HG03460 (cell line): ENCODE data around the gene SULT1C4.
A peak's percentile ranks its signal among the peaks of the same experiment; 100 is the strongest.

Experiments
- ATAC-seq: cut with Tn5 transposase; IDR thresholded peaks from one replicate; pipeline ENCODE4 v1.9.1; 2021; ENCODE audit not compliant: unreplicated experiment

SULT1C4 gene

DNA sequence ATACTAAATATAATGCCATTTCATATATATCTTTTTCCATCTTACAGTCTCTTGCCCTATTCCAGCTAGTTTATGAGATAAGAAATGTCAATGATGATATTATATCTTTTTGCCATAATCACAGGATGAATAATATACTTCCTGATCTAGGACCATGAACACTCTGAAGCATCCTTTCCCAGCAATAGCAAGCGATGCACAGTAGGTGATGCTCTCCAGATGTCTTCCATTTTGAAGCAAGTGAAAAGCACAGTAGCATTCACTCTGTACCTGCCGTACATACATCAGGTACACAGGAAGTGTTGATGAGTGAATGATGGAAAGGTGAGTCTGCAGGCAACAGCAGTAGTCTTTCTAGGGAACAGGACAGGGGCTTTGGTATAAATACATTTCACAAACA, 8.6 kb upstream of the SULT1C4 start:
- ATAC-seq, result no peak

DNA sequence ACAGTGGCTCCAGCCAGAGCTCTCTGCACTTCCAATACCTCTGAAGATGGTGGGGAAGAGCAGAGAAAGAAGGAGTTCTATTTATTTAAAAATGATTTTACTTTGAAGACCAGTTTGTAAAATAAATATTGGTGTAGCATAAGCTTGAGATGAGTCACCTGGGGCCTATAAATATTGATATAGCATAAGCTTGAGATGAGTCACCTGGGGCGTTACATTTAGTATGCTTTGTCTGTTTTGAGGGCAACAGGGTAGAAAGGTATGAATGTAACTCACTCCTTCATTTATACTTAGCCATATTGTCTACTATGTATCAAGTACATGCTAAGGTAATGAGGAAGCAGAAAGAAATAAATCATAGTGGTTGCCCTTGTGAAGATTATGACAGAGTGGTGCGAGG, 7.7 kb upstream of the SULT1C4 start:
- ATAC-seq, result no peak

DNA sequence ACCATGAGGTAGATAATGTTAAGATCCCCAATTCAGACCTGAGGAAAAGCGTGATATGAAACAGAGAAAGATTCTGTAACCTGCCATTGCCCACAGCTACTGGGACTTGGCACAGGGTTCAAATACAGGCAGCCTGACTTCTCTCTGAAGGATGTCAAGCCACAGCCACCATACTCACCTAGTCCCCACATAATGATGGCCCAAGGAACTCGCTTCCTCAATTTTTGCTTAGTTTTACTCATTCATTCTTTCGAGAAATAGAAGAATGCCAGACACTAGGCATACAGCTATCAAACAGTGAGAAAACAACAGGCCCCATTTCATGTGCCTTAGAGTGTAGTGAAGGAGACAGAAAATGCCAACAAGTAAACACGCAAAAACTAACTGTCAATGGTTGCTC, 980 bp upstream of the SULT1C4 start:
- ATAC-seq, result no peak

DNA sequence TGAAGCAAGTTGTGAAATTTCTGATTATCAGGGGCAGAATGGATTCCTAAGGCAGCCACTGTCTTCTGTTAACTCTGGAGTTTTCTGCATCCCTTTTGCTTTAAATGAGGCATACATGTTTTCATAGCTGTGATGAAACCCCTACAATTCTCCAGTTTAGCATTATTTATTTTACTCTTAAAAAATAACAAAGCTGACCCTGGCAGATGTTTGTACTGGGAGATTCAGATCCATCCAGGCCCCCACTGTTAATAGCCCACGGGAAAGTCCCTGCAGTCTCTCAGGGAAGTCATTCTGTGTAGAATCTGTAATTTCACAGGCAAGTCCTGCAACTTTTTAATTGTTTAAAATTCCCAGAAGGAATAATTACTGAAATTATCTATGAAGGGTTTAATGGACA, 353 bp upstream of the SULT1C4 start:
- no peak for ATAC-seq

DNA sequence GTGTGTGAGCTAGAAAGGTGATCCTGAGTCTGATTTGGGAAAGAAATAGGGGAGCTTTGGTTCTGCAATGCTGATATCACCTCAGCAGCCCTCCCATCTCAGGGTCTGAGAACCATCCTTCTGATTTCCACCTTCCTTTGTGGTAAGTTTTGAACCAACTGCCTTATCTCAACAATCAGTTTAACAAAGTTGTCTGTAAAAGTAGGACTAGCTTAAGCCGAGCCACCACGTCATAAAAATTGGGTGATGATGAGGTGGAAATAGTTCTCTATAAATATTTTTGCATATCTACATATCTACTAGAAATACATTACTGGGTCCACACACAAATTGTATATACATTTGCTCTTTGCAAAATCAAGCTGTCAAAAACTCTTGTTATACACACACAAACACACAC, 1.1 kb downstream of the SULT1C4 start:
- no peak for ATAC-seq

DNA sequence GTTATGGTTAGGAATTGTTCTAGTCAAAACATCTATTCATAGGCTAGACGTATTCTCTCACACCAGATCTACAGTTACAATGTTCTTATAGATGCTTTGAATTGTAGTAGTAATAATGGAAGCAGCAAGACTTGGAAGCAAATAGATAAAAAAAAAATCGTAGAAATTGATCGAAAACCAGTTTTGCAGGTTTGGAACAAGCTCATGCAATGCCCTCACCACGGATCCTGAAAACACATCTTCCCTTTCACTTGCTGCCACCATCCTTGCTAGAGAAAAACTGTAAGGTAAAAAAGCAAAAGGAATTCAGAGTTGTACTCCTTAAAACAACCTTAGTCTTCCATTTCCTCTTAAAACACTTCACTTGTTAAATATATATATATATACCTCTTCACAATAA, 4.4 kb downstream of the SULT1C4 start:
- ATAC-seq, result no peak

DNA sequence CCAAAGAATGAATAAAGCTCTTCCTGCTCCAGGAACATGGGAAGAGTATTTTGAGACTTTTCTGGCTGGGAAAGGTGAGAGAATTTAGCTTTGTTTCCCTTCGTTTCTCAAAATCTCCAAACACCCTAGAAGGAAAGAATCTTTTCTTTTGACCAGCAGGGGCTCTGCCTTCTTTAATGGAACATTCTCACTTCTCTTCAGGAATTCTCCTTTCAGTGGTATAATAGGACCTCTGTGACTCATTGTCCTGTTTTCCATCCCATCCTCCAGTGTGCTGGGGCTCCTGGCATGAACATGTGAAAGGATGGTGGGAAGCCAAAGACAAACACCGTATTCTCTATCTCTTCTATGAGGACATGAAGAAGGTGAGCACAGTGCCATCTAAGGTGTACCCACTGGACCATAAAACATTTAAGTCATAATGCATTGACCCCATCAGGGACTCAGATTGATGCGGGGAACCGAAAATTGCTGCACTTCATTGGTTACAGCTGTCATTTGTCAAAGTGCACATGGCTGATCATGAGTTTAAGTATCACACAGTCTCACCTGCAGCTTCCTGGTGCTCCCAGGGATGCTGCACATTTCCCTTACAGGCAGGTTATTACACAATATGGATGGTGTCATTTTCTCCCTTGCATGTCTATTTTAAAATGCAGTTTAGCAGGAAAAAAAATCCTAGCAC, 5.5 kb downstream of the SULT1C4 start:
- ATAC-seq, result no peak

DNA sequence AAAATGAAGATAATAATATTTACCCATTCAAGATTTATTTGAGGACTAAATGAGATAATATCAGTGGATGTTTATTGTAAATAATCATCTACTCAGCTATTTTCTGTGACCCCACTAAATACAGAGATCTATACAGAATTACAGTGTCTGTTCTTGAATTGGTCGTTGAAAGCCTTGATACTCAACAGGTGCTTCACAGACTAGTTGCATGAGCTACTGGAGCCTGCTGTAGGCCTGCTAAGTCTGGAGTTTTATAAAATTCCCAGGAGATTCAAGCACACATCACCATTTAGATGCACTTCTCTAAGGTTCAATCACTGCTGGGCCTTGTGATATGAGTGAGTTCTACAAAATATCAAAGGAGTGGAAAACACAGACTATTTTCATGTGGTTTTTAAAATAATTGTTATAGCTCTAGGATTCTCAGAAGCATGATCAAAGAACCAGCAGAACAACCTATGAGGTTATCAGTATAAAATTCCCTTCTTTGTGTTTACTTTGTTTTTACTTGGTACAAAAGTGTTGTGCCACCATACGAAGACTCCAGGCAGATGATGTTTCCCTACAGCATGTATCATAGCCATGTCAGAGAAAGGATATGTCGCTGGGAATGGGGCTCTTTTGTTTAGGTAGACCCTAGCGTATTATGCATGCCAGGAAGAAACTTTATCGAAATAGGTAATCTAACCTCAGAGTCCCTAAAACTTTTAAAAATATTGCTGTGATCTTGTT, 7.1 kb downstream of the SULT1C4 start:
- no peak for ATAC-seq

DNA sequence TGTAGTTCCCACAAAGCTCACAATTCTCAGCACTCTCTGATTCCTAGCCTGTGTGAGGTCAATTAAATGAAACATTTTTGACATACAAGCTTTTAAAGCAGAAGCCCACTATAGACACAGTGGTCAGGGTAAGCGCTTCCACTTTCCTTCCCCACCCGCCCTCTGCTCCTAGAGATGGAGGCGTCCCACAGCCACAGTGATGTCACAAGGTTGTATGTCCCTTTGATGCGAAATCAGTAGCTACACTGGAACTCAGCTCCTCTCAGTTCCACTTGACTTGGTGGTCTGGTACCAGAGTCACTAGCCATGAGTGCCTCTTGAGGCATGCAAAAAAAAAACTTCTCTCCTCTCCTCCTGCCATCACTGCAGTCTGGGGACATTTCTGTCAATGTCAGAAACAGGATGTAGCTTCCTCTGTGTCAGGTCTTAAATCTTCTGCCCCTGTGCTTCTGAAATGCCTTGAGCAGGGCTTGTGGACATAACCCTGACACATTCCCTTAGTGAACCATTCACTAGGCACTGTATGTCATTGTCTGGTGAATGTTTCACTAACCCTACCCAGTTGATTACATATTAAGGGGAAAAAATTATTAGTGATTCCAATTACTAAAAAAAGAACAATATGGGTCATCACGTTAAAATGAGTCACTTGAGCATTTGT, 7.8 kb downstream of the SULT1C4 start:
- peak; percentile 90 for ATAC-seq

DNA sequence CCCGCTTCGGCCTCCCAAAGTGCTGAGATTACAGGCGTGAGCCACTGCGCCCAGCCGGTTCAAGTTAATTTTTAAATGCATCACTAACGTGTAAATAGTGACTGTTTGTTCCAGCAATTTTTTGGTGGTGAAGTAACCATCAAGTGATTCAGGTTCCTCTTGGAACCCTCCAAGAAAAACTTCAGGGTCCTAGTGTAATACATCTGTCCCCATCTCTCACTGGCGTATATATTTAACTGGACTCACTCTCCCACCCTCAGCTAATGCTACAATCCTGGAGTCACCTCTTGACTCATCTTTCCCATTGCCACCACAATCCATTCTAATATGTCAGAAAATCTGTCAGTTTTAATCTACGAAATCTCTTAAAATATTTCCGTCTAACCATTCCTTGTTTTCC, 10.3 kb downstream of the SULT1C4 start:
- no peak for ATAC-seq

DNA sequence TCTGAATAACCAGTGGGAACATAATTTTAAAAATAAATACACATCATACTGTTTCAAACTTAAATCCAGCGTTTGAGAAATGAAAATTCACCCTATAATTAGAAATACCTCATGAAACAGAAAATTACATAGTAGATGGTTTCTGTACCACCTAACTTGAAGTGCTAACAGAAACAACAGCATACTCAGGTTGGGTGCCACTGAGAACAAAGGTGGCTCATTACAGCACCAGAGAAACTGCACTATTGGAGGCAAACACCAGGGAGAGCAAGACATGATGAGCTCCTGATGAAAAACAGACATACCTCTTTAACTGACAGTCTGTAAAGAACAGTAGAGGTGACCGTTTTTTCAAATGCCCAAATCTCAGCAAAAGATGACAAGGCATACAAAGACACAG, 12.6 kb downstream of the SULT1C4 start:
- ATAC-seq, result no peak

DNA sequence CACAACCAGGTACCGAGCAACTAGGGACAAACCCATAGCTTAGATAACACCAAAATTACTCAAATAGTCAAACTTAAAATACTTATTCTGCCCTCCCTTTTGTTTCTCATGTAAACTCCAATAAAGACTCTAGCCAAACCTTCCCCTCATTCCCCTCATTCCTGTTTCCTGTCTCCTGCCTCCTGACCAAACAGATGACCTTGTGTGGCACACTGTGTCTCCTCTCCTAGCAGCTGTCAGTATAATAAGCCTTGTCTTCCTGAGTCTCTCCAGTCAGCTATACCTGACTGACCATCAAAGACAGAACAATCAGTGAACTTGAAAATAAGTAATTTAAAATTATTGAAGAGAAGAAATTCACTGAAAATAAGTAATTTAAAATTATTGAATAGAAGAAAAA, 14.3 kb downstream of the SULT1C4 start:
- ATAC-seq, result no peak

DNA sequence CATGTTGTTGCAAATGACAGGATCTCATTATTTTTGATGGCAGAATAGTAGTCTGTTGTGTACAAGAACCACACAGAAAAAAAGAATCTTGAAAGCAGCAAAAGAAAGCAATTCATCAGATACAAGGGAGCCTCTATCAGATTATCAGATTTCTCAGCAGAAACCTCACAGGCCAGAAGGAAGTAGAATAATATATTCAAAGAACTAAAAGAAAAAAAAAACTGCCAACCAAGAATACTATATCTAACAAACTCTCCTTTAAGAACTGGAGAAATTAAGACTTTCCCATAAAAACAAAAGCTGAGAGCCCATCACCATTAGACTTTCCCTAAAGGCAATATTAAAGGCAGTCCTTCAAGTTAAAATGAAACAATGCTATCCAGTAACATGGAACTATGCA, 15.4 kb downstream of the SULT1C4 start:
- ATAC-seq, result no peak

DNA sequence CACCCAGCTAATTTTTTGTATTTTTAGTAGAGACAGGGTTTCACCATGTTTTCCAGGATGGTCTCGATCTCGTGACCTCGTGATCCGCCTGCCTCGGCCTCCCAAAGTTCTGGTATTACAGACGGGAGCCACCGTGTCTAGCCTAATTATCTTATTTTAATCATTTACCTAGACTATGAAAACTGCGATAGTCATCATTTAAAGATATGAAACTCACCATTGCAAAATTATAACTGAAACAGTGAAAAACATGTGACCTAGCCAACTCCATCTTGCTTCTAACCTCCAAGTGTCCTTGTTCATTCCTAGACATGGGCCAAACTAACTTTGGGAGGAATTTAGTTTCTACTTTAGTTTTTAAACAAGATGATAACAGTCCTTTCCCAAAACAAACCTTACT, 17.4 kb downstream of the SULT1C4 start:
- ATAC-seq, result no peak

DNA sequence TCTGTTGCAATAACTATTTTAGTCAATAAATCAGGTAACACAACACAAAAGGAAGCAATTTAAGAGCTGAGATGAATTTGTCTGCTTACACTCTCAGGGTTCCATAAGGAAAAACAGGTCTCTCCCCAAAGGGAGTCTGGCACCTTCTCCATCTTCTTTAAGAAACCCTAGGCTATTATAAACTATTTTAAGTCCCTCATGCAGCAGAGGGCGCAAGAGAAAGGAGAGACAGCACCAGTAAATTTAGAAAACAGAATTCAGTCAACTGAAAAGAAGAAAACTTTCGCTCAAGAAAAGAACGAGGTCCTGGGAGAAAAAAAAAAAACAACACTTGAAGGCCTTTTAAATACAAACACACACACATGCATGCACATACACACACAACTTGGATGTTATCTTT, 19.1 kb downstream of the SULT1C4 start:
- no peak for ATAC-seq

DNA sequence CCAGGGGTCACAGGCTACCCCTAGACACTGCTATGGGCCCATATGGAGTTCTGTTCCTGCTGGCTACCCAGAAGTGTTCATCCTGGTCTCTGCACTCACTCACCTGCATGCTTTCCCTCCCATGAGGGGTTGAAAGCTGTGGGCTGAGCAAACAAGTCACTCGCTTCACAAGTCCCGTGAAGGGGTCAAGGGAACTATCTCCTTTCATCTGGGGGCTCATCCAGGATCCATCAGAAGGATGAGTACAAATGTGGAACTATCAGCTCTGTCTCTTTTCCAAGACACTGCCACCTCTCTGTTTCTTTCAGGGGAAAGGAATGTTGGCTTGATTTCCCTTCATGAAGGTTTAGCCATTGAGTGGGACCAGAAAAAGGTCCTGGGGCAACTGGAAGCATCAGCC, 21.7 kb downstream of the SULT1C4 start:
- no peak for ATAC-seq

DNA sequence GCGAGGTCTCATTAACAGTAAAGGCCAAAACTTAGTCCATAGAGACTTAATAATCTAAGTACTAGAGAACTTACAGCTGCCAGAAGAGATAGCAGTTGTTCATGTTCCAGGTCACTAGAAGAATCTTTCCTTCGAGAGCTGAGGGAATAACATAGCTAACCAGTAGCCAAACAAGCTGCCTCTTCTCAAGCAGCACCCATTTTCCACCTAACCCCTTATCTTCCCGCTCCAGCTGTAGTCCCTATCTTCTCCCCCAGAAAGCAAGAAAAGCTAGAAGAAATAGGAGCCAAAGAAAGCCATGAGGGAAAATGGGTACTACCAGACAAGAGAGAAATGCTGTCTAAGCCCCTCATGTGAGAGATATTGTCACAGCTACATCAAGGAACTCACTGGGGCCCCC, 24.0 kb downstream of the SULT1C4 start:
- no peak for ATAC-seq

DNA sequence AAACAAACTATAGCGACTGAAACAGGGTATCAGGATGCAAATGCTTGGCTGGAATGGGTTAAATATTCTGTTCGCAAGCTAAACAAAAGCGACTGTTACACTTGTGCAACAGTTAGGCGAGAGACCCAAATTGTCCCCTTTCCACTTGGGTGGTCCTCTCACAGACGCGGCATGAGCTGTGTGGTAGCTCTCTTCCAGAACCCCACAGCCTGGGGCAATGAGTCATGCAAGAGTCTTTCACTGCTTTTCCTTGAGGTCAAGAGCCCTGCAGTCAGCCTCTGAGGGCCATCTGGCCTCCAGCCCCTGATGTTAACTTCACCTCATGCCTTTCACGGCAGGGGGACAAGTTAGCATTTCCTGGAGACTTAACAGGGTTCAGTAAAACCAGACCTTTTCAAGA, 25.7 kb downstream of the SULT1C4 start:
- no peak for ATAC-seq

DNA sequence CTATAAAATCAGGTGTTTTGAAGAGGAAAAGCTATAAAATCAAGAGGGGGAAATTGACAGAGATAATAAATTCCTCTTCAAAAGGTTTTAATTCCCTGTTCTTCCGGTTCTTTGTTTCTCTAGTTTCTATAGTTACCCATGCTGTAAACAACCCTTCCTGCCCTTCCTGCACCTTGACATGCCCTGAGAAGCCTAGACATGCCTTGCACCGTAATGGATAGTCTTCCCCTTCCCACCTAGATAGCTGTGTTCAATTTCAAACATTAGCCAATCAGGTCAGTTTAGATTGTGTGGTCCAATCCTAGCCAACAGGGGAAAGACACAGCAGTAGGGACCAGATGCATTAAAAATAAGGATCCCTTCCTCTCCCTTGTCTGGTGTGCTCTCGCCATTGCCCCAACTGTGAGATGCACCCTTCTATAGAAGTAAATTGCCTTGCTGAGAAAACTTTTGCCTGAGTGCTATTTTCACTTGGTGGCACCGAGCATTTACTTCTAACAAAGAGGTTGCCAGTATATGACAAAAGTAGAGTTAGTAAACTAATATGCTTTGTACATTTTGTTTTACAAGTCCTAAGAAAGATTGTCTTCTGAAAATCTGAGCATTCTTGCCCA, 27.1 kb downstream of the SULT1C4 start:
- no peak for ATAC-seq

DNA sequence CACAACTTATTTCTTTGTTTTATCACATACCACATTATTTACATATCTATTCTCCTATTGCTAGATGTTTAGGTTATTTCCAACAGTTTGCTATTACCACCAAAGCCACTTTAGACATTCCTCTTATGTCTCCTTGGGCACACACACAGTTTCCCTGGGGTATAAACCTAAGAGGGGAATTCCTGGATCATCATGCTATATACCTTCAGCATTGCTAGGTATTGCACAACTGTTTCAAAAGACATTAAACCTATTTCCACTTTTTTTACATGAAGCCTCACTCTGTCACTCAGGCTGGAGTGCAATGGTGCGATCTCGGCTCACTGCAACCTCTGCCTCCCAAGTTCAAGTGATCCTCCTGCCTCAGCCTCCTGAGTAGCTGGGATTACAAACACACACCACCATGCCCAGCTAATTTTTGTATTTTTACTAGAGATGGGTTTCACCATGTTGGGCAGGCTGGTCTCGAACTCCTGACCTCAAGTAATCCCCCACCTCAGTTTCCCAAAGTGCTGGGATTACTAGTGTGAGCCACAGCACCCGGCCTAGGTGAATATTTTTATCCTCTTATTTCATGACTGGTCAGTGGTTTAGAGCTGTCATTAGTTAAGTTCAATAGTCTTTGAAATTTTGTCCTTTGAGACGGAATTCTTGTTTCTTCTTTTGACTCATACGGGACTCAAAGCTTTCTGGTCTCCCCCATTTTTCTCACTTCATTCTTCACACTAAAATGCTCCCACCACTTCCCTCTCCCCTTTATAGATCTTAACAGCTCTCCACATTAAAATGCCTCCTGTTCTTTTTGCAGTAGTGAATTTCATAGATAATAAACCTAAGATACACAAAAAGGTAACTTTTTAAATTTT, 30.3 kb downstream of the SULT1C4 start:
- ATAC-seq, result no peak

DNA sequence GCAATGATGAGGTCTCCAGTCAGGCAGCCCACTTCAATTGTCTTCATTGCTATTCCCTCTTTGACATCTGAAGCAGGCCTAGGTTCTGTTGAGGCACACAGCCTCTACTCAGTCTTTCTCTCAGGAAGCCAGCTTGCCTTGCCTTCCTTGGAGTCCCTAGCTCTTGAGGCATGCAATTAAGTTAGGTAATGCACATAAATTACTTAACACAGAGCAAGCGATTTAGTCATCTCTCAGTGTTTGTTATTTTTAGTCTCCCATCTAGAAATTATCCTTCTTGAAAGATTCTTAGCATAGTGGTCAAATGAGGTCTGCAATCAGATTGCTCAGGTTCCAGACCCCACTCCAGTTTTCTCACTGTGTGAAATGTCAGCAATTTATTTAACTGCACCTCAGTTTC, 32.0 kb downstream of the SULT1C4 start:
- no peak for ATAC-seq
